GM21737 (cell line): ENCODE data around the gene PADI1.

ENCODE experiments used
- ATAC-seq: cut with Tn5 transposase; IDR thresholded peaks from one replicate; pipeline ENCODE4 v1.9.1; 2021; ENCODE audit warnings: mild to moderate bottlenecking, moderate library complexity; ENCODE audit not compliant: unreplicated experiment

Gene PADI1

GRCh38 chr1:17214876-17215544, 10.1 kb downstream of the PADI1 start:
- no peak for ATAC-seq

DNA sequence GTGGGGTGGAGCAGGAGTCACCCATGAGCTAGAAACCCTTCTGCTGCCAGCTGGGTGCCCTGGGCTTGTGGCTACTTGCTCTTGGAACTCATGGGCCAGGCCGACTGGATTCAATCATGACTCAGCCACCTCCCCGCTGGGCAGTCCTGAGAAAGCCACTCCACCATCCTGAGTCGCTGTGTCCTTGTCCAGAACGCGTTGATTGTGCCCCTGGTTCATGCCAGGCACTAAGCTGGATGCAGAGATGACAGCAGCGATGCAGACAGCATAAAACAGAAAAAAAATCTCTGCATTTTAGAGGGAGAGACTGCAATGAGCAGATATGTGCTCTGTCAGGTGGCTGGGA, 10.6 kb downstream of the PADI1 start:
- ATAC-seq, result no peak

DNA sequence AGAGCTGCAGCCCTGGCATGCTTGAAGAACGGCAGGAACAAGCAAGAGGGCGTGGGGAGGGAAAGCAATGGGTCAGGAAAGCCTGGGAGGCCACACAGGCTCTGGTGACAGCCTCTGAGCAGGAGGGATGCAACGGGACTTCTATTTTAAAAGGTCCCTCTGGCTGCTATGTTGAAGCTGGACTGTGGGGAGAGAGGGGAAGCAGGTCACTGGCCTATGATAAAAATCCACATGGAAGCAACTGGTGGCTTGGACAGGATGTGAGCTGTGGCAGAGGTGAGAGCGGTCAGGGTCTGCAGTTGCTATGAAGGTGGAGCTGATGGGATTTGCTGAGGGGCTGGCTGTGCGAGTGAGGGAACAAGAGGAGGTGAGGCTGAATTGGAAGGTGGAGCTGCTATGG, 11.2 kb downstream of the PADI1 start:
- no peak for ATAC-seq

DNA sequence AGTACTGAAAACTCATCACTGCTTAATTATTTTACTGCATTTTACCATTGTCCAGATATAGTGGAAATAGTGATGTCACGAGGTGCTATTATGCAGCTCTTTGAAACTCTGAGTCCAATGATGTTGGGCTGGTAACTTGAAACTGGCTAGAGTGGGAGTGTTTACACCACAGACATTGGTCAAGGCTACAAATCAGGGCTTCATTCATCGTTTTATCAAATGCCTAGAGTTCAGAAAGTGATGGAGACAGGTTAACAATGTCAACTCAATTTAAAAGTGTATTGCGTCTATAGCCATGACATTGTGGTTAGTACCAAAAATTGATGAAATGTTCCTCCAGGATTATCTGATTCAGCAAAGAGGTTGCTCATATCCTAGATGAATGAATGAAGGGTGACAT, 12.7 kb downstream of the PADI1 start:
- no peak for ATAC-seq

DNA sequence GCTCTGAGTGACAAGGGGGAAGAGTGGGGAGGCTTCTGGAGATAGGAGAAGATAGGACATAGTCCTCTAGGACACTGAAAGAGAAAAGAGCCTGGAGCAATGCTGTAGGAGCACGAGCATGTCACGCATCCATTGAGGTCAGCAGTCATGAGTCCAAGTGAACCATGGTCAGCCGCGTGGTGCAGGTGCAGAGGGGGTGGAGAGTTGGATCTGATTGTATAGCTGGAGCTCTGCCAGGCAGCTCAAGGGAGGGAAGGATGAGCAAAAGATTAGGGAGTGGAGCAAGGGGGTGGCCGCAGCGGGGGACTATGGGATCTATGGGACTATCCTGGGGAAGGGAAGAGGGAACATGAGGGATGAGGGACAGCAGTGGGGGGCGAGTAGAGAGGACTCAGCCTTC, 14.0 kb downstream of the PADI1 start:
- ATAC-seq, result no peak

- no peak for ATAC-seq
Observed at GRCh38 chr1:17220287-17220686, 15.4 kb downstream of the PADI1 start.

DNA sequence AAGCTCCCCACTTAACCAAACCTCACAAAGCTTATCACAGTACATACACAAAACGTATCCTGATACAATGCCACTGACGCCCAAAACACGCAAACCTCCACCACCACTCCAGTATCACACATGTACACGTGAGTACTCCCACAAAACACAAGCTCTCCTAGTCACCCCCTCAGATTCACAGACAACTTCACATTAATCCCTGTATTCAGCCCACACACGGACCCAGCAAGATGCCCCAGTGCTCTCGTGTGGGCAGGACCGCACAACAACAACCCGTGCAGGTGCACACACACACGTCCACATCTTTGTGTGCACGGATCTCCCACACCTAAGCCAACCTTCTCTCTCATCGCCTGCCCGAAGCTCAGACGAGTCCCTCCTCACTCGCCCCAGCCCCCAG, 17.6 kb downstream of the PADI1 start:
- ATAC-seq, result no peak

- ATAC-seq, result no peak
Observed at GRCh38 chr1:17224434-17224833, 19.5 kb downstream of the PADI1 start.

GRCh38 chr1:17225140-17225539, 20.2 kb downstream of the PADI1 start:
- ATAC-seq, result no peak

- ATAC-seq, result no peak
Observed at GRCh38 chr1:17227358-17227915, 22.5 kb downstream of the PADI1 start.

GRCh38 chr1:17228619-17229018, 23.7 kb downstream of the PADI1 start:
- no peak for ATAC-seq

DNA sequence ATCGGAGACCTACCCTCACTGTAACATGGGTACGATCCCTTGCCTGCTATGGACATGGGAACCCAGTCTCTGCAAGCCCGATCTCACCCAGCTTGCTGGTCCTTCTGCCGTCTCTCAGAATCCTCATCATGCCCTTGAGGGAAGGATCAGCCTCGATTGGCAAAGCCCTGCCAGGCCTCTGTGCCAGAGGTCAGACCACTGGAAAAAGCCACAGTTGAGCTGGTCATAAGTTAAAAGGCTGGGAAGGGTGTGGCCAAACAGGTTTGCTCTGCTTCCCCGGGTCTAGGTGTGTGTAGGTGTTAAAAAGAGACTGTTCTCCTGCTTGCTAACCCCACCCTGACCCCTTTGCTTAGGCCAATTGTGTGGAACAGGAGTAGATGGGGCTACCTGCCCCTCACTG, 24.5 kb downstream of the PADI1 start:
- ATAC-seq, result no peak

GRCh38 chr1:17230106-17230505, 25.2 kb downstream of the PADI1 start:
- ATAC-seq, result no peak

DNA sequence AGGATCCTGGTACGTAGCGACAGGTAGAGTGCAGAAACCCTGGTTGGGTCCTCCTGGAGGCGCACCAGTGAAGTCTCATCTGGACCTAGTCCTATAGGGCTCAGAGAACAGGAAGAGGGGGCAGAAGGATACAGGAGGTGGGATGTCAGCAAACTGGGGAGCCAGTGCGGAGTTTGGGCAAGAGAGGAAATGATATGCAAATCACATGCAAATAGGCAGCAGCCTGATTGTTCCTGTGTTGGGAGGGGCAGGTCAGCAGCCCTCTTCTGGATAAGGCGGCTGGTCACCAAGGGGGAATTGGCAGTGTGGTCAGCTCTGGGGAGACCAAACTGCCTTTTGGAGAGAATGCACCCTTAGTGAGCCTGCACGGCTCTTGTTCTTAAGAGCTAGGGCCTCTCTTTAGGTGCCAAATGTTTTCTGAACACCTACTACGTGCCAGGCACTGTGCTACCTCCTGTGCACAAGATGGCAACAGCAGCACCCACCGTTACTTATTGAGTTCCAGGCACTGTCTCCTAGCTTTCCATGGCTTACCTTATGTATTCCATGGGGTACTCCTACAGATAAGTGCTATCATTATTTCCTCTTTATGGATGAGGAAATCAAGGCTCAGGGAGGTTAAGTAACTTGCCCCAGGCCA, 25.9 kb downstream of the PADI1 start:
- ATAC-seq, result no peak

DNA sequence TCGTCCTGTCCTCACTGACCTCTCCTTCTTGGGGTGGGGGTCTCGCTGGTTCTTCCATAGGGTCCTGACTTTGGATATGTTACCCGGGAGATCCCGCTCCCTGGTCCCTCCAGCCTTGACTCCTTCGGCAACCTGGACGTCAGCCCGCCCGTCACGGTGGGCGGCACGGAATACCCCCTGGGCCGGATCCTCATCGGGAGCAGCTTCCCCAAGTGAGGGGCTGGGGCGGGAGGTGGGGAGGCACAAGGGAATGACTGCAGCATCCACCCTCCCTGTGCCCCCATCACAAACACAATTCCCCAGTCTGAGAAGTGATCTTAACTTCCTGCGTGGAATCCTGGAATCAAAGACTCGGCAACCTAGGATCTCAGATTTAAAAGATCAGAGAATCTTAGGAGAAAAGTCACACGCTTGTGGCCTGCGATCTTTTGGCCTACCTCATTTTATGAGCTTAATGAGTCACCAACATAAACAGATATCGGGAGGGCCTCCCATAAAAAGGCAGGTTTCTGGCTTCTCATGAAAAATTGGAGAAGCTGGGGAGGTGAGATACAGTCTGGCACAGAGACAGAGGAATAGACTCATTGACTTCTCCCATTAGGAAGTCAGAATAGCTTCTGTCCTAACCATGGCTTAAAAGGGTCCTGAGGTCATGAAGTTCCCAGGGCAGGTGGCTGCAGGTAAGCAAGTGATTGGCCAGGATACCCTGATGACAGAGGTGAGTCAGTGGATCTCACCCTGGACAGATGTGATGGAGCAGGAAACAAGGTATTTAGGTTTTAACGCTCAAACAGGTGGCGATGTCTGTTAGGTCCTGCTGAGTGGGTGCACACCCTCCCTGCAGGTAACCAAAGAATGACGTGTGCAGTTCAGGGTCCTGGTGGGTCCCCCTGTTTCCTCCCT, 28.1 kb downstream of the PADI1 start:
- ATAC-seq, result no peak

DNA sequence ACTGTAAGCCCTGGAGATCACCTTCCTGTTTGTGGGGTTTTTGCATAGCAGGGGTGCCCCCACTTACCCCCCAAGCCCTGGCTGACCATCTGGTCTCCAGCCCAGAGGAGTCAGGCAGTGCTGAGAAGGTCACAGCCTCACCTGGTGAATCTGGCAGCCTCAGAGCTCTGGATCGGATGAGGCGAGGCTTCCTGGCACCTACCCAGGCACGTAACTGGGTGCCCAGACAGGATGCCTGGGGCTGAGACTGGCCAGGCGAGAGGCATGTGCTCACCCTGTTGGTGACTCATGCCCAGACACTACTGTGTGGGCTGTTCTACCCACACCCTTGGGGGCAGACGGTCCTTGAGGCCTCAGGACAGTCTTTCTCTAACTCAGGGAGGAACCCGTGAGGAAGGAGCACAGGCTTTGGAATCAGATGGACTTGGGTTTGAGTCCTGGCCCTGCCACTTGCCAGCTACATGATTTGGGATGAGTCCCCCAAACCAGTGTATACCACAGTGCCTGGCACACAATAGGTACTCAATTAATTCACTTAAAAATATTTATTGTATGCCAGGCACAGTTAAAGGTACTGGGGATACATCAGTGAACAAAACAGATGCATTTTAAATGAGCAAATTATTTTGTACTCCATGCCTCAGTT, 28.9 kb downstream of the PADI1 start:
- ATAC-seq, result no peak

DNA sequence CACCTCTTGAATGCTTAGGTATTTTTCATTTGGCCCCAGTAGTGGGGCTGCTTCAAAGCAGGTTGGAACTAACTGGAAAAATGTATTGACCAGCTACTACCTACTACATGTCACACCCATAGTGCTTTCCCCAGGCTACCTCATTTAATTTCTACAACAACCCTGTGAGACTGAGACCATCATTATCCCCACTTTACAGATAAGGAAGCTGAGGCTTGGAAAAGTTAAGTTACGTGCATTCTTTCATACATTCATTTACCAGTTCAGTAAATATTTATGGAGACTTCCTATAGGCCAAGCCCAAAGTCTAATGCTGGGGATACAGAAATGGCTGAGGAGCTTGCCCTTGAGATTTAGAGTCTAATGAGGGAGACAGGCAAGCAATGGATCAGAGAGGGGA, 29.5 kb downstream of the PADI1 start:
- no peak for ATAC-seq

- ATAC-seq, result no peak
Observed at GRCh38 chr1:17235135-17235885, 30.4 kb downstream of the PADI1 start.

GRCh38 chr1:17236779-17237560, 32.0 kb downstream of the PADI1 start:
- no peak for ATAC-seq

GRCh38 chr1:17237561-17237903, 32.6 kb downstream of the PADI1 start:
- ATAC-seq, result no peak
